Spinal cord (tissue), 10 donors: ENCODE measurements around the gene CDC42SE2. TPM values are rescaled to one million over a fixed set of nuclear protein-coding genes. Genes with fewer than 3 reads are reported as not detected.
"Not testable (repeated sequence)": the region's sequence is repeated elsewhere in the genome, so short reads cannot be mapped to it uniquely, and the experiment has no call there.

ENCODE experiments used
- DNase-seq, 6 donors: peaks; one replicate each; pipeline versions ENCODE4 v3.0.0 to v3.0.0-alpha.2; 2013 to 2015; ENCODE audit warnings: low spot score in 6 of 6, low read depth in 4 of 6
- H3K27ac ChIP-seq: one replicate; pipeline ENCODE4 v1.5.1; 2013; ENCODE audit warnings: low read depth, low read length, control low read depth
- H3K27me3 ChIP-seq: one replicate; pipeline ENCODE4 v1.6.1; 2013; ENCODE audit warnings: low read length; ENCODE audit not compliant: control insufficient read depth, insufficient read depth
- H3K36me3 ChIP-seq: one replicate; pipeline ENCODE4 v1.6.1; 2013; ENCODE audit warnings: low read length; ENCODE audit not compliant: control insufficient read depth, insufficient read depth
- H3K4me1 ChIP-seq: one replicate; pipeline ENCODE4 v1.6.1; 2013; ENCODE audit warnings: low read length; ENCODE audit not compliant: control insufficient read depth, insufficient read depth
- H3K4me3 ChIP-seq: one replicate; pipeline ENCODE4 v1.5.1; 2013; ENCODE audit warnings: low read depth, low read length, control low read depth
- H3K9me3 ChIP-seq: one replicate; pipeline ENCODE4 v1.6.1; 2013; ENCODE audit warnings: low read length; ENCODE audit not compliant: control insufficient read depth, insufficient read depth
- WGBS: methylation state at CpG from one replicate; pipeline ENCODE4 v1.1.5; 2013; ENCODE audit warnings: missing lambda C conversion rate; ENCODE audit not compliant: insufficient coverage; 5-methylcytosine and 5-hydroxymethylcytosine counted together
- polyA plus RNA-seq, 2 donors: library from polyadenylated mRNA; unstranded; fragments of 120-200 nt; gene quantifications; one replicate each; pipeline ENCODE4 v1.2.1, GENCODE V29; 2013; ENCODE audit not compliant: insufficient read length in 2 of 2
- total RNA-seq, 2 donors: library from RNA; depleted of rRNA in 1 of 2; stranded (reverse); fragments of 120-200 nt in 1 of 2; fragments of >200 nt in 1 of 2; gene quantifications; one replicate each; pipeline versions ENCODE4 v1.2.3 to v1.2.4, GENCODE V29; 2013 to 2014
- donor health status: healthy.

CDC42SE2 gene
- total and polyA plus RNA-seq, 4 donors = 35.1 to 89.5 (median 52.9) TPM

GRCh38 chr5:131368866-131369265 lies 105.0 kb downstream of the CDC42SE2 start:
- no peaks in the 10 kb centered on the region for H3K4me1 ChIP-seq
- WGBS = no CpG with 5 or more reads among the region's 4 CpGs
- H3K27me3 ChIP-seq = no peaks in the 10 kb centered on the region

DNA sequence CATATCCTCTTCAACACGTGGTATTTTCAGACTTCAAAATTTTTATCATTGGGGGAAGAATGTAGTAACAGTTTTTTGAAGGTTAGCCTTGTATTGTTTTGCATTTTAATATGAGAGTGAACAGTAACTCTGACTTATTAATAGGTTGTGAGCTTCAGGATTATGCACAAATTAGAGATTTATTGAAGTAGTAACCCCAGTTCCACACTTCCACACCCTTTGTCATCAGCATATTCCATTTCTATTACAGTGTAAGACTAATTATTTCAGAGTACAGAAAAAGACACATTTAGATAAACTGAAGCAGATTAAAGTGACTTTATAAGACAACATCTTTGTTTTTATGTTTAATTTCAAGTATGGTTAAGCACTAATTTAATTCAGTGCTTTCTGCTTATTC lies 105.7 kb downstream of the CDC42SE2 start:
- DNase-seq = no peak
- no peaks in the 10 kb centered on the region for H3K4me1 ChIP-seq
- H3K36me3 ChIP-seq = no peaks in the 10 kb centered on the region
- H3K9me3 ChIP-seq = no peaks in the 10 kb centered on the region
- no peak overlapping the region for H3K4me3 ChIP-seq
- H3K27me3 ChIP-seq = no peaks in the 10 kb centered on the region
- no CpG with 5 or more reads among the region's 1 CpG for WGBS
- H3K27ac ChIP-seq = no peak overlapping the region

More at GRCh38 chr5:131368866-131369265, 105.0 kb downstream of the CDC42SE2 start:
- DNase-seq = no peak
- no peak overlapping the region for H3K4me3 ChIP-seq
- H3K36me3 ChIP-seq = no peaks in the 10 kb centered on the region
- no peak overlapping the region for H3K27ac ChIP-seq
- no peaks in the 10 kb centered on the region for H3K9me3 ChIP-seq

DNA sequence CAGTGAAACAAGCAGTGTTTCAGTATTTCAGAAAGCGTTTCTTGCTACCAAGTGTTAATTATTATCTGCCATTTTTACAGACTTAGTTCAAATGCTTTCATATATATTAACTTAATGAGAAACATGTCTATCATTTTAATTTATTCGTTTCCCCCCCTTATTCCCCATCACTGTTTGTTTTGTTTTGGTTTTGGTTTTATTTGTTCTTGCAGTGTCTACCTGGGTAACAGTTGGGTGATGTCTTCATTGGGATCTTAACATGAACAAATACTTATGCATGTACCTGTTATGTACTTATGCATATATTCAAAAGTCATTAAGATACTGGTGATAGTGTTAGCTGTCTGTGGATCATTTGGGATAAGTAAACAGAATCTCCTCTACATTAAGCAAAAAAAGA lies 108.0 kb downstream of the CDC42SE2 start:
- WGBS = no CpG with 5 or more reads among the region's 2 CpGs
- Histone ChIP-seq H3K4me3 (no peak overlapping the region), H3K4me1 (no peaks in the 10 kb centered on the region), H3K27ac (no peak overlapping the region), H3K36me3 (no peaks in the 10 kb centered on the region), H3K27me3 (no peaks in the 10 kb centered on the region), H3K9me3 (no peaks in the 10 kb centered on the region)
- no peak for DNase-seq

DNA sequence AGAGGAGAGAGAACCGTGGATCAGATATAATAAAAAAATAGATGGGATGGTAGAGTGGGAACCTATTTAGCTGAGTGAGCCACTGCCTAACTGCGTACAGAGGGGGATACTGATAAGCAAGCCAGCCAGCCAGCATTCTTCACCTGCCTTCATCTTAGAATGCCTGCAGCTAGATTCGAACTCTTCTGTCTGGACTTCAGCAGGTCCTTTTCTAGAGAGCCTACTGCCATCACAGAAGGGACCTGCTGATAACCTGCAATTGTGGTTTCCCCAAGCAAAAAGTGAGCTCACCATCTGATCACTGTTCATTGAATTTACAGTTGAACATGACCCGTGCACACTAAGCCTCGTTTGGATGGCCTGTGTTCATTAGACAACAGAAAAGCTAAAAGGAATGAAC lies 109.4 kb downstream of the CDC42SE2 start:
- no peaks in the 10 kb centered on the region for H3K9me3 ChIP-seq
- WGBS = 90% methylated on average over 2 of the region's 5 CpGs
- no peak for DNase-seq
- no peaks in the 10 kb centered on the region for H3K27me3 ChIP-seq
- H3K4me1 ChIP-seq = peaks cover 3% of the 10 kb centered on the region
- no peaks in the 10 kb centered on the region for H3K36me3 ChIP-seq
- no peak overlapping the region for H3K4me3 ChIP-seq
- H3K27ac ChIP-seq = no peak overlapping the region

- H3K27me3 ChIP-seq = no peaks in the 10 kb centered on the region
- no peaks in the 10 kb centered on the region for H3K36me3 ChIP-seq
- H3K9me3 ChIP-seq = no peaks in the 10 kb centered on the region
- no CpG with 5 or more reads among the region's 2 CpGs for WGBS
- no peak overlapping the region for H3K4me3 ChIP-seq
- DNase-seq = no peak
- no peak overlapping the region for H3K27ac ChIP-seq
- peaks cover 3% of the 10 kb centered on the region for H3K4me1 ChIP-seq
These were observed 111.5 kb downstream of the CDC42SE2 start for GRCh38 chr5:131375351-131375750.

- H3K27me3 ChIP-seq = no peaks in the 10 kb centered on the region
- DNase-seq = no peak
- no peak overlapping the region for H3K4me3 ChIP-seq
- 81% methylated on average over 6 of the region's 6 CpGs for WGBS
- H3K36me3 ChIP-seq = no peaks in the 10 kb centered on the region
- no peaks in the 10 kb centered on the region for H3K9me3 ChIP-seq
- no peak overlapping the region for H3K27ac ChIP-seq
- H3K4me1 ChIP-seq = peaks cover 3% of the 10 kb centered on the region
These were observed 113.5 kb downstream of the CDC42SE2 start for GRCh38 chr5:131377346-131377745.

DNA sequence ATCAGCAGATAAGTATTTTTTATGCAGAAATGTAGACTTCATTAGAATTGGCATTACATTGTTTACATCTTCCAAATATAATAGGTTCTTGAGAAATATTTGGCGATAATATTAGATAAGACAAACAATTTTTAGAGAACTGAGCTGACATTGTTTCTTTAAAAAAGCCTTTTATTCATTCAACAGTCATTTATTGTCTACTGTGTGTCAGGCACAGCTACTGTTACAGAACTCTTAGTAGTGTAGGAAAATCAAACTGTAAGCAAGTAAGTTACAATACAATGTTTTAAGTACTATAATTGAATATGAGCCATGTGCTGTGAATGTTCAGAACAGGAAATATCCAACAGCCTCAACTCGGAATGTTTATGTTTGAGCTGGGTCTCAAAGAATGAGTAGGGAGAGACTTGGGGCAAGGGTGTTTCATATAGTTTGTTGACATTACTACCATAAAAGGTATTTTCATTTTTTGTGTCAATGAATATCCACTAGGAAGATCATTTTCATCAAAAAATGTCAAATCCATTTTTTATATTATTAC lies 114.0 kb downstream of the CDC42SE2 start:
- Histone ChIP-seq H3K27me3 (no peaks in the 10 kb centered on the region), H3K4me1 (peaks cover 3% of the 10 kb centered on the region), H3K36me3 (no peaks in the 10 kb centered on the region), H3K9me3 (no peaks in the 10 kb centered on the region), H3K4me3 (no peak overlapping the region), H3K27ac (no peak overlapping the region)
- DNase-seq = peak in 1 of 6 donors; percentile 6
- no CpG with 5 or more reads among the region's 2 CpGs for WGBS

GRCh38 chr5:131378721-131379541 lies 115.1 kb downstream of the CDC42SE2 start:
- H3K27me3 ChIP-seq = no peaks in the 10 kb centered on the region
- H3K36me3 ChIP-seq = no peaks in the 10 kb centered on the region
- H3K9me3 ChIP-seq = no peaks in the 10 kb centered on the region
- no peak overlapping the region for H3K4me3 ChIP-seq
- DNase-seq = no peak
- H3K4me1 ChIP-seq = peaks cover 3% of the 10 kb centered on the region
- H3K27ac ChIP-seq = peak overlapping the region; percentile 8

- WGBS = 67% methylated on average over 6 of the region's 7 CpGs
- Histone ChIP-seq H3K4me3 (no peak overlapping the region), H3K27ac (no peak overlapping the region), H3K4me1 (peaks cover 3% of the 10 kb centered on the region), H3K9me3 (no peaks in the 10 kb centered on the region), H3K36me3 (no peaks in the 10 kb centered on the region), H3K27me3 (no peaks in the 10 kb centered on the region)
- peak in 1 of 6 donors; percentile 13 for DNase-seq
These were observed 115.9 kb downstream of the CDC42SE2 start for GRCh38 chr5:131379723-131380122.

- 88% methylated on average over 1 of the region's 2 CpGs for WGBS
- H3K27me3 ChIP-seq, H3K36me3 ChIP-seq, H3K4me3 ChIP-seq, H3K4me1 ChIP-seq, DNase-seq, H3K27ac ChIP-seq, H3K9me3 ChIP-seq: not testable (repeated sequence)
These were observed 116.4 kb downstream of the CDC42SE2 start for GRCh38 chr5:131380238-131380637.
